K562 (cell line): Measurements from ENCODE around the gene FSTL4. TPM values are rescaled to one million over a fixed set of nuclear protein-coding genes. Genes with fewer than 3 reads are reported as not detected.
A peak's percentile ranks its signal among the peaks of the same experiment; 100 is the strongest.

ENCODE experiments used
- polyA plus RNA-seq, 8 experiments: library from polyadenylated mRNA; depleted of rRNA in 4 of 8; stranded (reverse) in 5 of 8; unstranded in 3 of 8; fragments of >200 nt; fragmentation: Nextera tagmentation in 2 of 8; fragmentation: Illumina TruSeq in 1 of 8; extraction: Ambion mirVana in 2 of 8; extraction: Trizol in 1 of 8; gene quantifications; 2 replicates each; pipeline versions ENCODE4 v1.2.1 to v1.2.3, GENCODE V29; 2011 to 2014; ENCODE audit warnings: inconsistent platforms in 1 of 8, missing spikeins in 1 of 8
- total RNA-seq, 7 experiments: library from RNA; depleted of rRNA in 6 of 7; stranded (reverse); fragments of >200 nt in 6 of 7; fragmentation: Illumina TruSeq in 2 of 7; extraction: Trizol in 2 of 7; gene quantifications; 2 replicates each; pipeline versions ENCODE4 v1.2.1 to v1.2.3, GENCODE V29; 2011 to 2021; ENCODE audit warnings: low replicate concordance in 1 of 7
- TF ChIP-seq, protein P1 (sequence below), 2 experiments: fragments of 450-650 bp; IDR thresholded peaks; 2 replicates each; pipeline ENCODE4 v1.6.1; 2016; ENCODE audit warnings: mild to moderate bottlenecking in 2 of 2, borderline replicate concordance in 1 of 2, low read depth in 1 of 2, moderate library complexity in 1 of 2
- TF ChIP-seq, protein P2 (sequence below), 2 experiments: fragments of 450-650 bp in 1 of 2; IDR thresholded peaks; 2 replicates each; pipeline ENCODE4 v1.6.1; 2011 to 2017; ENCODE audit warnings: low read depth in 2 of 2, antibody characterized with exemption in 1 of 2, borderline replicate concordance in 1 of 2, low read length in 1 of 2, mild to moderate bottlenecking in 1 of 2, mixed read lengths in 1 of 2; ENCODE audit not compliant: control insufficient read depth in 1 of 2
- TF ChIP-seq, protein P3 (sequence below): fragments of 450-650 bp; IDR thresholded peaks from 2 replicates; pipeline ENCODE4 v1.6.1; 2018; ENCODE audit not compliant: partially characterized antibody
- TF ChIP-seq, protein P4 (sequence below): fragments of 250-450 bp; sonication (Bioruptor Pico); IDR thresholded peaks from 2 replicates; pipeline ENCODE4 v1.4.0; 2020; ENCODE audit warnings: mild to moderate bottlenecking, moderate library complexity

FSTL4 gene
- total and polyA plus RNA-seq, 9 of the 15 experiments (the other 6 are each of a cell fraction or from before 2014, with no cell fraction given): 0.08 to 0.18 (median 0.10) TPM; not detected in 5

DNA sequence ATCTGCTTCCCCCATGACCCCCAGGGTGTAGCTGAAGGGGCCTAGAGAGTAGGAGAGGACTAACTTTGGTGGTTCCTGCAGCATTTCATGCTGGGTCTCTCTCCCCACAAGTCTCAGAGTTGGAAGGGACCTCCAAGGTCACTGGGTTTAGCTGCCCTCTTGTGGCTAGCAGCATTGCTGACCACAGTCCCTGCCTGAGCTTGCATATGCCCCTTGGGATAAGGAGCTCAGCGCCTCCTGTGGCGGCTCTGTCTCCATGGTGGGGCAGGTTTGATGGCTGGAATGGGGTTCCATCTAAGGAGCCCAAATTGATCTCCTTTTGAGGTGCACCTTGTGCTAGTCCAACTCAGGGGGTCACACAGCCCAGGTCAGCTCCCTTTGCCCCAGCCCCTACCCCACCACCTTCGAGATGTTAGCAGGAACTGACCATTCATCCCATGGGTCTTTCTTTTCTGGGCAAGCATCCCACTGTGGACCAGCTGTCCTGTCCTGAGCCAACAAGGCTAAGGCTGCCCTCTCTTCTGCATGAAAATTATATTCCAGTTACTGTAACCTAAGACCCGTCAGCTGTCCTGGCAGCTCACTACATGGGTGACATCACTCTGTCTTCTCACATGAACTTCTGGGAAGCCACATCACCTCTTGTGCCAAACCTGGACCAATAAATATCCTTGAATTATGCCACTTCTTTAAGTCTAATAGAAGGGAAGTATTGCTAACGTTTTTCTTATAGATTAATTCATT lies 364.3 kb downstream of the FSTL4 start (continued):
- TF ChIP-seq, protein P1, sequence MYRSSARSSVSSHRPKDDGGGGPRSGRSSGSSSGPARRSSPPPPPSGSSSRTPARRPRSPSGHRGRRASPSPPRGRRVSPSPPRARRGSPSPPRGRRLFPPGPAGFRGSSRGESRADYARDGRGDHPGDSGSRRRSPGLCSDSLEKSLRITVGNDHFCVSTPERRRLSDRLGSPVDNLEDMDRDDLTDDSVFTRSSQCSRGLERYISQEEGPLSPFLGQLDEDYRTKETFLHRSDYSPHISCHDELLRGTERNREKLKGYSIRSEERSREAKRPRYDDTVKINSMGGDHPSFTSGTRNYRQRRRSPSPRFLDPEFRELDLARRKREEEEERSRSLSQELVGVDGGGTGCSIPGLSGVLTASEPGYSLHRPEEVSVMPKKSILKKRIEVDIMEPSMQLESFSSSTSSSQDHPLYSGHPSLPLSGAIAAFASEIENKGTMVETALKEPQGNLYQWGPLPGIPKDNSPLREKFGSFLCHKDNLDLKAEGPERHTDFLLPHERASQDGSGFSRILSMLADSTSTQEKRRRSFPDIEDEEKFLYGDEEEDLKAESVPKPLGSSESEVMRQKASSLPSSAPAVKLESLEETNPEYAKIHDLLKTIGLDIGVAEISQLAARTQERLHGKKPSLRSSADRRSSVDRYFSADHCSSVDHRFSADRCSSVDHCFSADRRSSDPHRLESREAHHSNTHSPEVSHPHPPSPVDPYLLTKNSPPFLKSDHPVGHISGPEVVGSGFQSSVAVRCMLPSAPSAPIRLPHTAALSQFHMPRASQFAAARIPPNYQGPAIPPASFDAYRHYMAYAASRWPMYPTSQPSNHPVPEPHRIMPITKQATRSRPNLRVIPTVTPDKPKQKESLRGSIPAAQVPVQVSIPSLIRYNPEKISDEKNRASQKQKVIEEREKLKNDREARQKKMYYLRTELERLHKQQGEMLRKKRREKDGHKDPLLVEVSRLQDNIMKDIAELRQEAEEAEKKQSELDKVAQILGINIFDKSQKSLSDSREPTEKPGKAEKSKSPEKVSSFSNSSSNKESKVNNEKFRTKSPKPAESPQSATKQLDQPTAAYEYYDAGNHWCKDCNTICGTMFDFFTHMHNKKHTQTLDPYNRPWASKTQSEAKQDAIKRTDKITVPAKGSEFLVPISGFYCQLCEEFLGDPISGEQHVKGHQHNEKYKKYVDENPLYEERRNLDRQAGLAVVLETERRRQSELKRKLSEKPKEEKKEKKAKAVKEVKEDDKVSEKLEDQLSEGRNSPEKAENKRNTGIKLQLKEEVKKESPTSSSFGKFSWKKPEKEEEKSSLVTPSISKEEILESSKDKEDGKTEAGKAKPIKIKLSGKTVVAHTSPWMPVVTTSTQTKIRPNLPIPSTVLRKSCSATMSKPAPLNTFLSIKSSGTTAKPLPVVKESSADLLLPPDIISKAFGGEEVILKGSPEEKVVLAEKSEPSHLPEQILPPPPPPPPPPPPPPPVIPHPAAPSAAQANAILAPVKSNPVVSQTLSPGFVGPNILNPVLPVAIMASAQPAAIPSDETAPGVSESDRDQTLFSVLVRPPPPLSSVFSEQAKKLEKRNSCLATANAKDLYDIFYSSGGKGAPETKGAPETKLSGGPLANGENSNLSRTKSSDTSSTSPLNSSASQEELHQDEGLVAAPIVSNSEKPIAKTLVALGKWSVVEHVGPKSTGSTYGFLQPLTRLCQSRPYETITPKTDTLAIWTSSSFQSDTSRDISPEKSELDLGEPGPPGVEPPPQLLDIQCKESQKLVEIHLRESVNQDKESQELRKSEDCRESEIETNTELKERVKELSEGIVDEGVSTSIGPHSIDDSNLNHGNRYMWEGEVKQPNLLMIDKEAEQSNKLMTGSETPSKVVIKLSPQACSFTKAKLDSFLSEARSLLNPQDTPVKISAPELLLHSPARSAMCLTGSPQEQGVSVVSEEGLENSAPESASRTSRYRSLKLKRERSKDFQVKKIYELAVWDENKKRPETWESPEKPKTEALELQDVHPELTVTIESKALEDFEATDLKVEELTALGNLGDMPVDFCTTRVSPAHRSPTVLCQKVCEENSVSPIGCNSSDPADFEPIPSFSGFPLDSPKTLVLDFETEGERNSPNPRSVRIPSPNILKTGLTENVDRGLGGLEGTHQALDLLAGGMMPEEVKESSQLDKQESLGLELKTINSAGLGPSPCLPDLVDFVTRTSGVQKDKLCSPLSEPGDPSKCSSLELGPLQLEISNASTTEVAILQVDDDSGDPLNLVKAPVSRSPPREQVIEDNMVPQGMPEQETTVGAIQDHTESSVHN (IDR thresholded peaks at IDR 0.05; ENCODE audit: borderline replicate concordance in 1 of 2, low read depth in 1 of 2): no peak
- TF ChIP-seq, protein P2, sequence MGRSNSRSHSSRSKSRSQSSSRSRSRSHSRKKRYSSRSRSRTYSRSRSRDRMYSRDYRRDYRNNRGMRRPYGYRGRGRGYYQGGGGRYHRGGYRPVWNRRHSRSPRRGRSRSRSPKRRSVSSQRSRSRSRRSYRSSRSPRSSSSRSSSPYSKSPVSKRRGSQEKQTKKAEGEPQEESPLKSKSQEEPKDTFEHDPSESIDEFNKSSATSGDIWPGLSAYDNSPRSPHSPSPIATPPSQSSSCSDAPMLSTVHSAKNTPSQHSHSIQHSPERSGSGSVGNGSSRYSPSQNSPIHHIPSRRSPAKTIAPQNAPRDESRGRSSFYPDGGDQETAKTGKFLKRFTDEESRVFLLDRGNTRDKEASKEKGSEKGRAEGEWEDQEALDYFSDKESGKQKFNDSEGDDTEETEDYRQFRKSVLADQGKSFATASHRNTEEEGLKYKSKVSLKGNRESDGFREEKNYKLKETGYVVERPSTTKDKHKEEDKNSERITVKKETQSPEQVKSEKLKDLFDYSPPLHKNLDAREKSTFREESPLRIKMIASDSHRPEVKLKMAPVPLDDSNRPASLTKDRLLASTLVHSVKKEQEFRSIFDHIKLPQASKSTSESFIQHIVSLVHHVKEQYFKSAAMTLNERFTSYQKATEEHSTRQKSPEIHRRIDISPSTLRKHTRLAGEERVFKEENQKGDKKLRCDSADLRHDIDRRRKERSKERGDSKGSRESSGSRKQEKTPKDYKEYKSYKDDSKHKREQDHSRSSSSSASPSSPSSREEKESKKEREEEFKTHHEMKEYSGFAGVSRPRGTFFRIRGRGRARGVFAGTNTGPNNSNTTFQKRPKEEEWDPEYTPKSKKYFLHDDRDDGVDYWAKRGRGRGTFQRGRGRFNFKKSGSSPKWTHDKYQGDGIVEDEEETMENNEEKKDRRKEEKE (IDR thresholded peaks at IDR 0.05; ENCODE audit: borderline replicate concordance in 1 of 2, control insufficient read depth in 1 of 2, low read depth in 2 of 2, low read length in 1 of 2): no peak
- TF ChIP-seq, protein P3, sequence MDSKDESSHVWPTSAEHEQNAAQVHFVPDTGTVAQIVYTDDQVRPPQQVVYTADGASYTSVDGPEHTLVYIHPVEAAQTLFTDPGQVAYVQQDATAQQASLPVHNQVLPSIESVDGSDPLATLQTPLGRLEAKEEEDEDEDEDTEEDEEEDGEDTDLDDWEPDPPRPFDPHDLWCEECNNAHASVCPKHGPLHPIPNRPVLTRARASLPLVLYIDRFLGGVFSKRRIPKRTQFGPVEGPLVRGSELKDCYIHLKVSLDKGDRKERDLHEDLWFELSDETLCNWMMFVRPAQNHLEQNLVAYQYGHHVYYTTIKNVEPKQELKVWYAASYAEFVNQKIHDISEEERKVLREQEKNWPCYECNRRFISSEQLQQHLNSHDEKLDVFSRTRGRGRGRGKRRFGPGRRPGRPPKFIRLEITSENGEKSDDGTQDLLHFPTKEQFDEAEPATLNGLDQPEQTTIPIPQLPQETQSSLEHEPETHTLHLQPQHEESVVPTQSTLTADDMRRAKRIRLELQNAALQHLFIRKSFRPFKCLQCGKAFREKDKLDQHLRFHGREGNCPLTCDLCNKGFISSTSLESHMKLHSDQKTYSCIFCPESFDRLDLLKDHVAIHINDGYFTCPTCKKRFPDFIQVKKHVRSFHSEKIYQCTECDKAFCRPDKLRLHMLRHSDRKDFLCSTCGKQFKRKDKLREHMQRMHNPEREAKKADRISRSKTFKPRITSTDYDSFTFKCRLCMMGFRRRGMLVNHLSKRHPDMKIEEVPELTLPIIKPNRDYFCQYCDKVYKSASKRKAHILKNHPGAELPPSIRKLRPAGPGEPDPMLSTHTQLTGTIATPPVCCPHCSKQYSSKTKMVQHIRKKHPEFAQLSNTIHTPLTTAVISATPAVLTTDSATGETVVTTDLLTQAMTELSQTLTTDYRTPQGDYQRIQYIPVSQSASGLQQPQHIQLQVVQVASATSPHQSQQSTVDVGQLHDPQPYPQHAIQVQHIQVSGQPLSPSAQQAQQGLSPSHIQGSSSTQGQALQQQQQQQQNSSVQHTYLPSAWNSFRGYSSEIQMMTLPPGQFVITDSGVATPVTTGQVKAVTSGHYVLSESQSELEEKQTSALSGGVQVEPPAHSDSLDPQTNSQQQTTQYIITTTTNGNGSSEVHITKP: peak; percentile 69
- TF ChIP-seq, protein P4, sequence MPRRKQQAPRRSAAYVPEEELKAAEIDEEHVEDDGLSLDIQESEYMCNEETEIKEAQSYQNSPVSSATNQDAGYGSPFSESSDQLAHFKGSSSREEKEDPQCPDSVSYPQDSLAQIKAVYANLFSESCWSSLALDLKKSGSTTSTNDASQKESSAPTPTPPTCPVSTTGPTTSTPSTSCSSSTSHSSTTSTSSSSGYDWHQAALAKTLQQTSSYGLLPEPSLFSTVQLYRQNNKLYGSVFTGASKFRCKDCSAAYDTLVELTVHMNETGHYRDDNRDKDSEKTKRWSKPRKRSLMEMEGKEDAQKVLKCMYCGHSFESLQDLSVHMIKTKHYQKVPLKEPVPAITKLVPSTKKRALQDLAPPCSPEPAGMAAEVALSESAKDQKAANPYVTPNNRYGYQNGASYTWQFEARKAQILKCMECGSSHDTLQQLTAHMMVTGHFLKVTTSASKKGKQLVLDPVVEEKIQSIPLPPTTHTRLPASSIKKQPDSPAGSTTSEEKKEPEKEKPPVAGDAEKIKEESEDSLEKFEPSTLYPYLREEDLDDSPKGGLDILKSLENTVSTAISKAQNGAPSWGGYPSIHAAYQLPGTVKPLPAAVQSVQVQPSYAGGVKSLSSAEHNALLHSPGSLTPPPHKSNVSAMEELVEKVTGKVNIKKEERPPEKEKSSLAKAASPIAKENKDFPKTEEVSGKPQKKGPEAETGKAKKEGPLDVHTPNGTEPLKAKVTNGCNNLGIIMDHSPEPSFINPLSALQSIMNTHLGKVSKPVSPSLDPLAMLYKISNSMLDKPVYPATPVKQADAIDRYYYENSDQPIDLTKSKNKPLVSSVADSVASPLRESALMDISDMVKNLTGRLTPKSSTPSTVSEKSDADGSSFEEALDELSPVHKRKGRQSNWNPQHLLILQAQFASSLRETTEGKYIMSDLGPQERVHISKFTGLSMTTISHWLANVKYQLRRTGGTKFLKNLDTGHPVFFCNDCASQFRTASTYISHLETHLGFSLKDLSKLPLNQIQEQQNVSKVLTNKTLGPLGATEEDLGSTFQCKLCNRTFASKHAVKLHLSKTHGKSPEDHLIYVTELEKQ (CRISPR knock-in tag): no peak
